Tibial nerve (tissue), 4 donors: ENCODE results near the gene SNX33. TPM values are rescaled to one million over a fixed set of nuclear protein-coding genes. Genes with fewer than 3 reads are reported as not detected.
"Not testable (repeated sequence)": the region's sequence is repeated elsewhere in the genome, so short reads cannot be mapped to it uniquely, and the experiment has no call there.

Experiments
- DNase-seq, 2 donors: peaks; one replicate each; pipeline ENCODE4 v3.0.0-alpha.2; 2019; ENCODE audit warnings: low spot score in 2 of 2
- H3K27ac ChIP-seq, 4 donors: fragments of 200-600 bp; sonication (generic) in 3 of 4; one replicate each; pipeline ENCODE4 v1.5.1; 2017 to 2019; ENCODE audit warnings: mild to moderate bottlenecking in 1 of 4
- H3K27me3 ChIP-seq, 2 donors: fragments of 200-600 bp; sonication (generic) in 1 of 2; one replicate each; pipeline versions ENCODE4 v1.5.1 to v1.6.0; 2017 to 2019
- H3K36me3 ChIP-seq, 3 donors: fragments of 200-600 bp; sonication (generic); one replicate each; pipeline ENCODE4 v1.5.1; 2018 to 2019
- H3K4me1 ChIP-seq, 4 donors: fragments of 200-600 bp; sonication (generic) in 3 of 4; one replicate each; pipeline ENCODE4 v1.5.1; 2017 to 2019
- H3K4me3 ChIP-seq, 4 donors: fragments of 200-600 bp; sonication (generic) in 3 of 4; one replicate each; pipeline ENCODE4 v1.5.1; 2017 to 2019; ENCODE audit warnings: mild to moderate bottlenecking in 1 of 4, moderate library complexity in 1 of 4
- H3K9me3 ChIP-seq, 4 donors: fragments of 200-600 bp; sonication (generic) in 3 of 4; one replicate each; pipeline ENCODE4 v1.5.1; 2017 to 2019
- CTCF ChIP-seq, 5 experiments: fragments of 200-600 bp in 3 of 5; fragments of 450-650 bp in 2 of 5; sonication (generic) in 3 of 5; IDR thresholded peaks; one replicate each; pipeline ENCODE4 v1.5.1; 2016 to 2019; ENCODE audit warnings: antibody characterized with exemption in 5 of 5, mild to moderate bottlenecking in 3 of 5, moderate library complexity in 2 of 5
- EP300 ChIP-seq, 2 donors: sonication (generic); formaldehyde crosslinking; IDR thresholded peaks; one replicate each; pipeline ENCODE4 v1.6.1; 2017; ENCODE audit warnings: antibody characterized with exemption in 2 of 2, mild to moderate bottlenecking in 1 of 2
- POLR2A ChIP-seq, 2 donors: fragments of 450-650 bp; IDR thresholded peaks; one replicate each; pipeline ENCODE4 v1.6.1; 2017; ENCODE audit warnings: antibody characterized with exemption in 2 of 2, mild to moderate bottlenecking in 2 of 2, moderate library complexity in 2 of 2
- WGBS, 2 donors: methylation state at CpG; one replicate each; pipeline ENCODE4 v1.1.5; 2018; 5-methylcytosine and 5-hydroxymethylcytosine counted together
- total RNA-seq, 4 donors: library from RNA; depleted of rRNA; stranded (reverse); fragments of >200 nt; gene quantifications; one replicate each; pipeline ENCODE4 v1.1.0, GENCODE V29; 2016

Gene SNX33
- total RNA-seq, 4 donors from 2014 or later = 29.7 to 44.9 (median 31.1) TPM

GRCh38 chr15:75699961-75700874, 52.5 kb downstream of the SNX33 start:
- H3K27ac ChIP-seq = peak overlapping the region; percentile 72 to 98 (median 96)
- H3K4me1 ChIP-seq = peaks cover 0 to 86% (median 79%) of the 10 kb centered on the region in 4 donors
- peak in 1 of 2 donors; percentile 37 for TF ChIP-seq EP300 (IDR thresholded peaks at IDR 0.05)
- 0 to 4% methylated on average over 3 to 9 of the region's 17 CpGs for WGBS, 2 donors
- not testable (repeated sequence) for H3K9me3 ChIP-seq, H3K4me3 ChIP-seq, H3K27me3 ChIP-seq, H3K36me3 ChIP-seq
- peak; percentile 37 to 58 for DNase-seq

- H3K4me3 ChIP-seq = not testable (repeated sequence)
- 41 to 75% methylated on average over 7 to 13 of the region's 13 CpGs for WGBS, 2 donors
These were observed 53.6 kb downstream of the SNX33 start for GRCh38 chr15:75701071-75702003.

GRCh38 chr15:75702436-75702835, 54.7 kb downstream of the SNX33 start:
- no peaks in the 10 kb centered on the region for H3K9me3 ChIP-seq
- H3K4me3 ChIP-seq = no peak overlapping the region
- DNase-seq = no peak
- TF ChIP-seq EP300 (IDR thresholded peaks at IDR 0.05) (no peak), POLR2A (IDR thresholded peaks at IDR 0.05) (no peak), CTCF (IDR thresholded peaks at IDR 0.05) (no peak)
- H3K27ac ChIP-seq = peak overlapping the region; percentile 72 to 98 (median 84)
- H3K27me3 ChIP-seq = no peaks in the 10 kb centered on the region
- peaks cover 0 to 7% (median 0%) of the 10 kb centered on the region in 3 donors for H3K36me3 ChIP-seq
- peaks cover 0 to 86% (median 70%) of the 10 kb centered on the region in 4 donors for H3K4me1 ChIP-seq
- WGBS, 2 donors = 45 to 68% methylated on average over 2 to 4 of the region's 6 CpGs

More at GRCh38 chr15:75701071-75702003, 53.6 kb downstream of the SNX33 start:
- H3K4me1 ChIP-seq = peaks cover 0 to 86% (median 73%) of the 10 kb centered on the region in 4 donors
- not testable (repeated sequence) for DNase-seq, H3K9me3 ChIP-seq, H3K27me3 ChIP-seq, H3K36me3 ChIP-seq
- H3K27ac ChIP-seq = peak overlapping the region; percentile 72 to 98 (median 84)

- Histone ChIP-seq H3K4me1 (peaks cover 0 to 78% (median 60%) of the 10 kb centered on the region in 4 donors), H3K27ac (peak overlapping the region; percentile 71 to 96 (median 80))
- H3K36me3 ChIP-seq, H3K27me3 ChIP-seq, H3K4me3 ChIP-seq, H3K9me3 ChIP-seq, DNase-seq: not testable (repeated sequence)
- WGBS, 2 donors = no CpG with 5 or more reads among the region's 18 CpGs
These were observed 55.9 kb downstream of the SNX33 start for GRCh38 chr15:75703440-75704262.

- Histone ChIP-seq H3K27me3 (no peaks in the 10 kb centered on the region), H3K36me3 (peaks cover 0 to 7% (median 0%) of the 10 kb centered on the region in 3 donors), H3K9me3 (no peaks in the 10 kb centered on the region), H3K27ac (peak overlapping the region; percentile 71 to 96 (median 80)), H3K4me1 (peaks cover 0 to 78% (median 57%) of the 10 kb centered on the region in 4 donors), H3K4me3 (no peak overlapping the region)
- DNase-seq = no peak
- WGBS, 2 donors = 60 to 76% methylated on average over 4 to 5 of the region's 6 CpGs
- TF ChIP-seq EP300 (IDR thresholded peaks at IDR 0.05) = no peak
- TF ChIP-seq POLR2A (IDR thresholded peaks at IDR 0.05) = no peak
- TF ChIP-seq CTCF (IDR thresholded peaks at IDR 0.05) = no peak
These were observed 56.5 kb downstream of the SNX33 start for GRCh38 chr15:75704263-75704615.

- Histone ChIP-seq H3K27me3 (no peaks in the 10 kb centered on the region), H3K9me3 (no peaks in the 10 kb centered on the region), H3K4me3 (no peak overlapping the region), H3K27ac (peak overlapping the region; percentile 71 to 96 (median 80)), H3K4me1 (peaks cover 0 to 78% (median 56%) of the 10 kb centered on the region in 4 donors), H3K36me3 (peaks cover 0 to 7% (median 0%) of the 10 kb centered on the region in 3 donors)
- TF ChIP-seq CTCF (IDR thresholded peaks at IDR 0.05) (no peak), POLR2A (IDR thresholded peaks at IDR 0.05) (no peak), EP300 (IDR thresholded peaks at IDR 0.05) (no peak)
- WGBS, 2 donors = 90% methylated on average over 9 of the region's 9 CpGs
- no peak for DNase-seq
These were observed 56.9 kb downstream of the SNX33 start for GRCh38 chr15:75704618-75705017.

GRCh38 chr15:75705375-75705774, 57.7 kb downstream of the SNX33 start:
- H3K4me1 ChIP-seq = peaks cover 0 to 74% (median 51%) of the 10 kb centered on the region in 4 donors
- not testable (repeated sequence) for H3K9me3 ChIP-seq, H3K36me3 ChIP-seq, H3K4me3 ChIP-seq, H3K27me3 ChIP-seq, DNase-seq
- peak overlapping the region; percentile 71 to 96 (median 80) for H3K27ac ChIP-seq
- 71 to 88% methylated on average over 5 of the region's 5 CpGs for WGBS, 2 donors
